G401 (cell line): ENCODE data around the gene OR13C9. TPM values are rescaled to one million over a fixed set of nuclear protein-coding genes. Genes with fewer than 3 reads are reported as not detected.

Source experiments
- total RNA-seq: library from RNA; depleted of rRNA; stranded (reverse); fragments of >200 nt; shearing (Covaris generic); gene quantifications from 2 replicates; pipeline ENCODE4 v1.2.3, GENCODE V29; 2014; rRNA removed

Gene OR13C9
- total RNA-seq, 1 experiment from 2014 or later: not detected

Other genes with a start within 250 kb of the OR13C9 start
- gene OR13F1, start 113.9 kb downstream of the OR13C9 start, total RNA-seq: not detected in 2 replicates
- gene OR13C4, start 91.0 kb downstream of the OR13C9 start, total RNA-seq: not detected in 2 replicates
- not detected in 2 replicates for gene OR13C3, start 81.3 kb downstream of the OR13C9 start, total RNA-seq
- gene OR13C8, start 49.0 kb downstream of the OR13C9 start, total RNA-seq: not detected in 2 replicates
- not detected in 2 replicates for gene OR13C5, start 18.8 kb downstream of the OR13C9 start, total RNA-seq
- not detected in 2 replicates for gene OR13C2, start 12.6 kb downstream of the OR13C9 start, total RNA-seq
- gene OR13D1, start 76.3 kb upstream of the OR13C9 start, total RNA-seq: not detected in 2 replicates
- 29.0 and 40.2 TPM in 2 replicates for gene NIPSNAP3A, start 129.5 kb upstream of the OR13C9 start, total RNA-seq
- gene NIPSNAP3B, start 145.9 kb upstream of the OR13C9 start, total RNA-seq: 0.61 and 2.6 TPM in 2 replicates